Measurements from ENCODE around the gene ACTN2.

Gene ACTN2

GRCh38 chr1:236692128-236692527 lies 5.8 kb downstream of the ACTN2 start:
- no peak for DNase-seq

GRCh38 chr1:236692742-236693141 lies 6.4 kb downstream of the ACTN2 start:
- DNase-seq: no peak

DNA sequence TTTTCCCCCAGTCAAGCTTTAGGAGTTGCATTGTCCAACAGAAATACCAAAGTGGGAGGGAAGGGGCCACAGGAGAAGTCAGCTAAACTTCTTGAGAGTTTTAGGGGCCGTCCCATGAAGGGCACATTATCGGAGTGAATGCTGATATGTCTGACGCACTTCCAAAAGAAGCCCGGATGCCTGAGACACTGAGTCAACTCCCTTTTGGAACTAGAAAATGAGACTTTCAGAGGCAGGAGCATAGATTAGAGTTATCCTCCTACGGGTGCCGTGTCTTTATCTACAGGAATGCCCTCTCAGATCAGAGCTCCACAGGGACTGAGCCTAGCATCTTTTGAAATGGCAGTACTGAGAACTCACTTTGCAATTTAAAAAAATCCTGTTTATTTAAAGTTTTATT lies 13.1 kb downstream of the ACTN2 start:
- no peak for DNase-seq

GRCh38 chr1:236700903-236701302 lies 14.6 kb downstream of the ACTN2 start:
- no peak for DNase-seq

DNA sequence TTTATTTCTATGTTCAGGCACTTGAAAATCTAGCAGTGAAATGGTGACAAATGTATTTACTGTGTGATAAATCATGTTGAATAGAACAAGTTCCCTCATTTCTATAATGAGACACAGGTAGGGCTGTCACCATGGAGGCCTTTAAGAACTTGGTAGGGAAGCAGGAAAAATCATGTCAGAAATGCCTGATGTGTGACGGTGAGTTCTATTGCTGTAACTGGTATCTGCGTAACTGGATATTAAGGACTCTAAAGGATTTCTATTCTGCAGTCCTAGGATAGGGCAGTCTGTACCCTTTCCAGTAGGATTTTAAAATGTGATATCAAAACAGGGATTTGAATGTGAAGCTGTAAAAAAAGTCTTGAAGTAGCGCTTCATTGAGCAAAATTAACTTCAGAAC lies 15.5 kb downstream of the ACTN2 start:
- no peak for DNase-seq

DNA sequence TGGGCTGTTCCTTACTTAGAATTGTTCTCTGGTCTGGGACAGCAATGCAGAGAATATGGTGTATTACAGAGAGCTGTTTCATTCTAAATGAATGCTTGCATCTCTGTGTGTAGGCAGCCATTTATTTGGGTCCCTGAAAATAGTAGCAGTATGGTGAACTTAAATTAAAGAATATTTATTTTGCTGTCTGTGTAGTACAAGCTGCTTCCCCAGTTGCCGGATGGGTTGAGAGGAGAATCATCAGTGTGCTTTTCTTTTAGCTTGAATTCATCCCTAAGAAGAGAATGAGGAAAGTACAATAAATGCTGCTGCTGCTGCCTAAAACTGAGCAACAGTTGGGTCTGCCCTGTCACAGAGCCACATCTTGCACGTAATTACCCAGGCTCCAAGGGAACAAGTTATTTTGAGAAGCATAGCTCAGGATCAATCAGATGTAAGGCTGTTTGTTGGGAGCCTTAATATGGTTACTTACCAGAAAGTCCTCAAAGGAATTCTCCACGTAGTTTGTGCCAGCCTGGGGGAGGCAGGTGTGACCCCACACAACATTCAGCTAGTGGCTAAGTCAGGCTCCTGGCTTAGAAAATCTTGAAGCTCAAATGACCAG lies 16.6 kb downstream of the ACTN2 start:
- no peak for DNase-seq

DNA sequence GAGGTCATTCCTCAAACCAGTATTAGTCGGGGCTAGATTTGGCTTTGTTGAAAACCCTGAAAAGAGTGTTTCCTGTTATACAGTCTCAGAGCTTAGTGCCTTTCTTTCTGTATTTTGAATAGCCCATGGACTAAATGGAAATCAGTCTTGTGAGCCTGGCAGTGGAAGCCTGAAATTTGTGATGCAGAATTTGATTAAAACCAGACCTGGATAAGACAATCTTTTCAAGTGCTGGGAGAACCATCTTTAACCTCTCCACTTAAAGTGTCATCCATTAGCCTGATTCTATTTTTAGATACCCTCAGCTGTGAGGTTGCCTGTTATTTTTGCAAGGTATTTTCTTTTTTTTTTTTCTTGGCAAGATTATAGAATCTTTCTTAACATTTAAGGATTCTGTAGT lies 19.5 kb downstream of the ACTN2 start:
- no peak for DNase-seq

DNA sequence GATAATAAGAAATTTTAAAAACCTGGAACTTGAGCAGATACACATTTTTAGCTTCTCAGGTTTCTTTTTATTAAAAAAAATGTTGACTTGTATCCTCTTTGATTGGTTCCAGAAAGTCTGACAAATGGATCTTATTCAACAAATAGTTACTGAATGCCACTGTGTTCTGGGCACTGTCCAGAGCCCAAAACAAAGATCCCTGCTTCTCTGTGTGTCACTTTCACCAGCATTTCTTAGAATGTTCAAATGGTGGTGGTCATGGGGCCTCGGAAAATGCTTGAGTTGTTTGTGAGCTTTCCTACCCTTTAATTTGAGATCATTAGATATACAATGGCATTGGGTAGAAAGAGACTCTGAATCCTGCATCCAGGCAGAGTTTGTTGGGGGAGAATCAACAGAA lies 19.9 kb downstream of the ACTN2 start:
- DNase-seq: no peak

DNA sequence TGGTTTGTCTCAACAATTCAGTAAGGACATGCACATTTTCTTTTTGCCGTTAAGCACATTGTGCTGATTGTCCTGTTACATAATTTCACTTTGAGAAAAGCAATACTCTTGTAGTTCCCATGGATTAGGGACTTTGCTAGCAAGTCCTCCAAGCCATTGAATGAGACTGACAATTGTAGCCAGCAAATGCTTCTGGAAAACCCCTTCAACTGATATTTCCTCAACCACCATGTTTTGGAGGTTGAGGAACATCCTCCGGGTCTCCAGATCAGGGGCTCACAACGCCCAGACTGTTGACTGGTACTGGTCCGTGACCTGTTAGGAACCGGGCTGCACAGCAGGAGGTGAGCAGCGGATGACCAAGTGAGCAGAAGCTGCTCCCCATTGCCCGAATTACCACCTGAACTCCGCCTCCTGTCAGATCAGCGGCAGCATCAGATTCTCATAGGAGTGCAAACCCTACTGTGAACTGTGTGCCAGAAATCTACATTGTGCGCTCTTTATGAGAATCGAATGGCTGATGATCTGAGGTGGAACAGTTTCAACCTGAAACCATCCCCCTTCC lies 24.1 kb downstream of the ACTN2 start:
- no peak for DNase-seq

DNA sequence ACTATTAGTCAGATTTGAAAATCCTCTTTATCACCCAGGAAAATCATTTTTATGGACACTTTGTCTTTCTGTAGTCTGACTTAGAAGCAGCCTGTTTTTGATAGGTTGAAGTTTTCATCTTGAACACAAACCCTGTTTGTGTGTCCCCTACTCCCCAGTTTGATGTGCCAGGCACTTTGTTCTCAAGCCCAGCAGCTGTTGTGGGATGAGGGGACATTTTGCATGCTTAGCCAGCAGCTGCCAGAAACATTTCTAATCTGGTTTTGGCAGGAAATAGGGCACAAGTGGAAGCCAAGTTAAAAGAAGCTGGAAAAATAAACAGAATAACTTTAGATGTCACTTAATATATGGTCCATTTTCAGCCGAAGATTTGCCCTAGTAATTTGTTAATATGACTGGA lies 29.9 kb downstream of the ACTN2 start:
- DNase-seq: no peak

DNA sequence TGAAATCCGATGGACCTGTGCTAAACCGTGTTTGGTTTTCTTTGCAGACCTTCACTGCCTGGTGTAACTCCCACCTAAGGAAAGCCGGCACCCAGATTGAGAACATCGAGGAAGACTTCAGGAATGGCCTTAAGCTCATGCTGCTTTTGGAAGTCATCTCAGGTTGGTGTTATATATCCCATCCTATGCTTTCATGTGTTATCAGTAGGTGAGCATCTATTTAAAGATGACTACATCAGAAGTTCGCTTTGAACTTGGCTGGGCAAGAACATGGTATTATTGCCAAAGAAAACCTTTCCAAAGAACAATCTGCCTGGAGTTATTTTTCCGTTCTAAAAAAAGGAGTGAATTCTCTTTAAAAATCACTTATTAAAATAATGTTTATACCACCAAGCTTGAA lies 31.5 kb downstream of the ACTN2 start:
- no peak for DNase-seq

DNA sequence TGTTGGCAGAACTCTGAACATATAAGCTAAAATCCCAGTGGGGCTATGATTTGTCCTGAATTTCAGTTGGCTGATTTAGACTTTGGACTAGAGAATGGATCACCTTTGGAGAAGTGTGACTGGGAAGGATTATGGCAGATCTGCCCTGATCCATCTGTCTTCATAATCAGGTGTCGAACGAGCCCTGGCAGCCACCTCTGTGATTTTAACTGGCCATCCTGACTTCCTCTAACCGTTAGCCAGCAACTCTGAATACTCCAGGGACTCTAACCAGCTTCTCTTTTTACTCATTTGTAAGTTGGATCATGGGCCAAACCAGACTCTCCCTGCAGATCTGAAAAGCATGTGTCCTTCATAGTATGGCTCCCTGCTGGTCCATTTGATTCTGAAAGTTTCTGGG lies 32.0 kb downstream of the ACTN2 start:
- DNase-seq: no peak

GRCh38 chr1:236720206-236720605 lies 33.9 kb downstream of the ACTN2 start:
- DNase-seq: no peak

DNA sequence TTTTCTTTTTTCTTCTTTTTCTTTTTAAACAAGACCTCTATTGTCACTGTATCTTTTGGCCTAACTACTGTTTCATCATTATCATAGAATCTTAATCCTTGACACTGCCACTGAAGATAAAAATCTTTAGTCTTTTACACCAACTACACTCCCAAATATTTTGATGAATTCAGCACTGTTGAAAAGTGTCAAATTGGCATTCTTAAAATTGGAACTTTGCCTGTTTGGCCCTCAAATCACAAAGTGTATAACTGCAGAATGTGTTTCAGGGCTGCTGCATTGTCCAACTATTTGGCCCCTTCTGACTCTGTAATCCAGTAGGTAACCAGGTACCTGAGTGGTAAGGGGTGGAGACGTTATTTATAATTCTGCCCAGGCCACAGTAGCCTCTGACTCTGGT lies 34.3 kb downstream of the ACTN2 start:
- DNase-seq: no peak

- no peak for DNase-seq
Observed at GRCh38 chr1:236724049-236724448, 37.8 kb downstream of the ACTN2 start.

DNA sequence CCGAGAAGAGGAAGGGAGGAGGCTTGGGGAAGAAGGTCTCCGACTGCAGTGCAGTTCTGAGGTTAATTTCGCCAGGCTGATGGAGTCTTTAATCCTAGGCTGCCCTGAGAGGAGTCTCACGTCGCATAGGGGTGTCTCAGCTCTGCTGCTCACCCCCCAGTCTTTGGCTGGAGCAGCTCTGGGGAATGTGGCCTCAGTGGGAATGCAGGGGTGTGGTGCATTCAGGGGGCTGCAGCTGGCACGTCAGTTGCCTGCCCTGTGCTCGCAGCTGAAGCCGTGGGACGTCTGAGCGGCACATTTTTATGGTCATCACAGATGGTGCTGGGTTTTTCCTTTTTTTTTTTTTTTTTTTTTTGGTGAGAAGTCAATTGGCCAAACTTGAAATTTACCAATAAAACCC lies 38.2 kb downstream of the ACTN2 start:
- no peak for DNase-seq

- no peak for DNase-seq
Observed at GRCh38 chr1:236725668-236726067, 39.4 kb downstream of the ACTN2 start.

GRCh38 chr1:236727521-236727920 lies 41.2 kb downstream of the ACTN2 start:
- no peak for DNase-seq

- no peak for DNase-seq
Observed at GRCh38 chr1:236728752-236729151, 42.5 kb downstream of the ACTN2 start.

DNA sequence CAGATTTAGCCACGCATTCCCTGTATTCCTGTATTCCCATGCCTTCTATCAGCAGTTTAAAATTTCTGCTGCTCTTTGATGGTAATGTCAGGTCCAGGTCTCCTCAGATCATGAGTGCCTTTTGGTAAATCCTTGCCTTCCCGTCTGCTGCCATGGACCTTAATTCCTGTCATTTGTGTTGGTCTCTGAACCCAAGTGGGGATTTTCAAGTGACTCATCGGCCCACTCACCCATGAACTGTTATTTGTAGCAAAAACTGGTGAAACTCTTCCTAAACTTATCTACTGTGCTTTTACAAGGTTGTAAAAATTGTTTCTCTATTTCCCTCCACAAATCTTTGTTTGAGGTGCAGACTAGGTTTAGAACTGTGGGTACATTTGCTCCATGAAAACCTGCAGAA lies 47.4 kb downstream of the ACTN2 start:
- DNase-seq: no peak

- no peak for DNase-seq
Observed at GRCh38 chr1:236734141-236734765, 48.0 kb downstream of the ACTN2 start.

GRCh38 chr1:236736761-236737160 lies 50.5 kb downstream of the ACTN2 start:
- no peak for DNase-seq

GRCh38 chr1:236741753-236742152 lies 55.5 kb downstream of the ACTN2 start:
- no peak for DNase-seq

DNA sequence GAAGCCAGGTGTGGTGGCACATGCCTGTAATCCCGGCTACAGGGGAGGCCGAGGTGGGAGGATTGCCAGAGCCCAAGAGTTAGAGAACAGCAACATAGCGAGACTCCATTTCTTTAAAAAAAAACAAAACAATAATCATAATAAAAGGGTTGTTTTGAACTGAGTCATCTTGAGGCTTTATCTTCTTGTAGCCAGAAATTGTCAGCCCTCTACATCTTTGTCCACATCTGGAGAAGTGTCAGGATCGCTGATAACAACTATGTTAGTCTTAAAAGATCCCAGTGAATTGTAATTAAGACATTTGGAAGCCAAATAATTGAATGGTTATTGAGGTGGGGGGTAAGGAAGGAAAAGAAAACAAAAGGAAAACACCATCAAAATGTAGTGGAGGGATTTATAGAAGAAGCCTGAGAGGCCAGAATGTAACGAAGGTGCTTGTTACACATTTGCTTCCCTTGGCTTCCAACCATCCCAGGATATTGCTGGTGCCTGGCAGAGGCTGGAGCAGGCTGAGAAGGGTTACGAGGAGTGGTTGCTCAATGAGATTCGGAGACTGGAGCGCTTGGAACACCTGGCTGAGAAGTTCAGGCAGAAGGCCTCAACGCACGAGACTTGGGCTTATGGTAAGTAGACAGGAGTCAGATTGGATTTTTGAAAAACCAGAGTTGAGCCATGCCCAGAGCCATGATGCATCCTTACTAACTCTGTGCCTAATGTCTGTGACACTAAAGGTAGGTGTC lies 56.3 kb downstream of the ACTN2 start:
- DNase-seq: no peak
